GM23338 (cell line): ENCODE measurements around the gene SAMD7. TPM values are rescaled to one million over a fixed set of nuclear protein-coding genes. Genes with fewer than 3 reads are reported as not detected.

ENCODE experiments used
- ATAC-seq: fragments of 200-7000 bp; cut with Tn5 transposase; 3 replicates; pipeline ENCODE4 v1.9.1; 2020
- DNase-seq: peaks from one replicate; pipeline ENCODE4 v3.0.0-alpha.2; 2015; ENCODE audit warnings: low spot score
- H2AFZ ChIP-seq: fragments of 200-600 bp; sonication (generic); 2 replicates; pipeline ENCODE4 v1.8.0; 2016; ENCODE audit warnings: antibody characterized with exemption, mild to moderate bottlenecking, moderate library complexity
- H3F3A ChIP-seq: fragments of 200-600 bp; sonication (generic); replicated peaks from 2 replicates; pipeline ENCODE4 v1.8.0; 2017; ENCODE audit warnings: antibody characterized with exemption, mixed run types, low read depth
- H3K27ac ChIP-seq: fragments of 200-600 bp; sonication (generic); 2 replicates; pipeline ENCODE4 v1.6.1; 2016; ENCODE audit warnings: low read depth
- H3K27me3 ChIP-seq: fragments of 200-600 bp; sonication (generic); 2 replicates; pipeline ENCODE4 v1.8.0; 2016; ENCODE audit warnings: mild to moderate bottlenecking, mixed run types, moderate library complexity; ENCODE audit not compliant: insufficient read depth
- H3K36me3 ChIP-seq: fragments of 200-600 bp; sonication (generic); 2 replicates; pipeline ENCODE4 v1.8.0; 2016; ENCODE audit warnings: mild to moderate bottlenecking; ENCODE audit not compliant: insufficient read depth
- H3K4me1 ChIP-seq: fragments of 200-600 bp; sonication (generic); 2 replicates; pipeline ENCODE4 v1.8.0; 2016; ENCODE audit warnings: mild to moderate bottlenecking, moderate library complexity; ENCODE audit not compliant: insufficient read depth
- H3K4me2 ChIP-seq: fragments of 200-600 bp; sonication (generic); 2 replicates; pipeline ENCODE4 v1.7.1; 2017; ENCODE audit warnings: mixed run types
- H3K4me3 ChIP-seq: fragments of 200-600 bp; sonication (generic); 2 replicates; pipeline ENCODE4 v1.6.1; 2016; ENCODE audit warnings: mixed run types
- H3K79me2 ChIP-seq: fragments of 200-600 bp; sonication (generic); replicated peaks from 2 replicates; pipeline ENCODE4 v1.8.0; 2017; ENCODE audit warnings: mild to moderate bottlenecking; ENCODE audit not compliant: insufficient read depth
- H3K9me2 ChIP-seq: fragments of 200-600 bp; sonication (generic); 2 replicates; pipeline ENCODE4 v1.8.0; 2017; ENCODE audit not compliant: insufficient read depth
- H4K20me1 ChIP-seq: fragments of 200-600 bp; sonication (generic); replicated peaks from 2 replicates; pipeline ENCODE4 v1.8.0; 2017; ENCODE audit warnings: mild to moderate bottlenecking; ENCODE audit not compliant: insufficient read depth
- H3K27ac Mint-ChIP-seq: 2 replicates; pipeline ENCODE4 v1.8.0; 2020; ENCODE audit warnings: inconsistent platforms, mild to moderate bottlenecking, moderate library complexity, mixed read lengths
- H3K27me3 Mint-ChIP-seq: 3 replicates; pipeline ENCODE4 v1.8.0; 2022; ENCODE audit warnings: low read depth, mild to moderate bottlenecking, moderate library complexity, mixed read lengths, inconsistent platforms; ENCODE audit not compliant: insufficient read depth, poor library complexity
- H3K36me3 Mint-ChIP-seq: 3 replicates; pipeline ENCODE4 v1.8.0; 2021; ENCODE audit warnings: low read depth, mild to moderate bottlenecking, inconsistent platforms, moderate library complexity, mixed read lengths
- H3K4me1 Mint-ChIP-seq: 3 replicates; pipeline ENCODE4 v1.8.0; 2020; ENCODE audit warnings: mild to moderate bottlenecking, inconsistent platforms, mixed read lengths
- H3K4me3 Mint-ChIP-seq: 3 replicates; pipeline ENCODE4 v1.8.0; 2021; ENCODE audit warnings: moderate library complexity, mild to moderate bottlenecking, inconsistent platforms, mixed read lengths
- H3K9me3 Mint-ChIP-seq: 3 replicates; pipeline ENCODE4 v1.8.0; 2020; ENCODE audit warnings: moderate library complexity, mild to moderate bottlenecking, inconsistent platforms, mixed read lengths
- CREB1 ChIP-seq: fragments of 250-450 bp; sonication (Bioruptor Pico); IDR thresholded peaks from 2 replicates; pipeline ENCODE4 v1.5.0; 2020; ENCODE audit warnings: low read depth, mild to moderate bottlenecking, moderate library complexity
- ETS1 ChIP-seq: IDR thresholded peaks from 2 replicates; pipeline ENCODE4 v1.6.1; 2016; ENCODE audit warnings: antibody characterized with exemption
- EZH2phosphoT487 ChIP-seq: fragments of 200-600 bp; sonication (generic); IDR thresholded peaks from one replicate; pipeline ENCODE4 v1.8.1; 2018; ENCODE audit warnings: antibody characterized with exemption; ENCODE audit not compliant: unreplicated experiment
- JUNB ChIP-seq: IDR thresholded peaks from one replicate; pipeline ENCODE4 v1.6.1; 2016; ENCODE audit warnings: antibody characterized with exemption; ENCODE audit not compliant: unreplicated experiment
- POLR2AphosphoS5 ChIP-seq: IDR thresholded peaks from 2 replicates; pipeline ENCODE4 v1.6.1; 2016; ENCODE audit warnings: antibody characterized with exemption, low read depth
- STAT1 ChIP-seq: IDR thresholded peaks from one replicate; pipeline ENCODE4 v1.6.1; 2016; ENCODE audit warnings: antibody characterized with exemption; ENCODE audit not compliant: unreplicated experiment
- ZNF114 ChIP-seq: fragments of 250-450 bp; sonication (Bioruptor Pico); IDR thresholded peaks from 2 replicates; pipeline ENCODE4 v1.5.0; 2020; ENCODE audit warnings: mild to moderate bottlenecking, moderate library complexity
- ZNF331 ChIP-seq: fragments of 250-450 bp; sonication (Bioruptor Pico); IDR thresholded peaks from 2 replicates; pipeline ENCODE4 v1.5.0; 2020; ENCODE audit warnings: low read depth, mild to moderate bottlenecking, moderate library complexity
- ZNF462 ChIP-seq: fragments of 250-450 bp; sonication (Bioruptor Pico); IDR thresholded peaks from 2 replicates; pipeline ENCODE4 v1.5.0; 2020; ENCODE audit warnings: mild to moderate bottlenecking, moderate library complexity
- polyA plus RNA-seq: library from polyadenylated mRNA; unstranded; fragments of >200 nt; fragmentation: Nextera tagmentation; extraction: Ambion mirVana; gene quantifications from 2 replicates; pipeline ENCODE4 v1.2.1, GENCODE V29; 2016
- total RNA-seq: library from RNA; depleted of rRNA; stranded (reverse); fragments of >200 nt; shearing (Covaris generic); gene quantifications from 2 replicates; pipeline ENCODE4 v1.2.3, GENCODE V29; 2014

The SAMD7 gene
- total and polyA plus RNA-seq, 2 experiments from 2014 or later = not detected

DNA sequence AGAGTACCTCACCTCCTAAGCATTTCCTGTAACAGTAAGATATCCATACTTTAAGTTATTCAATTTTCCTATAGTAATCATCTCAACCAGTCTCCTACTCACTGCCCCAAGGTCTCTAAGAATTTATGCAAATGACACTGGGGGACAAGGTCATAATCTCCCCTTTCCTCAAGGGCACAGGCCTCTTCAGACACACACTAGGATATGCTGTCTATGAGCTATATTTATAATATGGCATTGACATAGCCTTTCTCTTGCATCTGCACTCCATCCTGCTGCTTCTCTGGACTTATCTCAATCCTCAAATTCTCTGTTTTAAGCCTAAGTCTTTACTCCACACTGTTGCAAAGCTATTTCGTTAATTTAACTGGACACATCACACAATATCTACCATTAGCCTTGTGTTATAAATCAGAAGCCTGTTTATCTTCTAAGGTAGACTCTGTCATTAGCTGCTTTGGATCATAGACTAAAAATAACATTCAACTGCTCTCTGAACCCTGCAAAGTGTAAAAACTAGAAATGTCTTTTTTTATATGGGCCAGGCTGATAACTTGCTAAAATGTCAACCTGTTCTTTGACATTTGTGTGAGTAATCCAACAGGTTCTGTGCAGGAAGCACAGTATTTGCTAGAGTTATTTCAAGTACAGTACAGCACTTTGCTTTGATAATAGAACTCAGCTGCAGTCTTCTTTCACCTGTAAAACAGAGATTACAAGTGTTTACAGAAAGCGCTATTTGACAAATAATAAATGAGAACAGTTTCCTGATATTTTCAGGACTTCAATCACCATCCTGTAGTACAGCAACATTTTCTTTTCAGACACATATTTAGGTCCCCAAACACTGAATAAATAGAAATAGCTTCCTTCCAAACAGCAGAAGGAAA, 37.4 kb downstream of the SAMD7 start:
- H3K36me3 ChIP-seq = no peaks in the 10 kb centered on the region
- no peaks in the 10 kb centered on the region for H3K27me3 ChIP-seq
- no peak overlapping the region for H3K4me2 ChIP-seq
- TF ChIP-seq ETS1 (no peak), CREB1 (CRISPR knock-in tag) (no peak), POLR2AphosphoS5 (no peak), ZNF331 (CRISPR knock-in tag) (no peak), ZNF462 (CRISPR knock-in tag) (no peak), STAT1 (no peak), JUNB (no peak), EZH2phosphoT487 (no peak), ZNF114 (CRISPR knock-in tag) (no peak)
- no peaks in the 10 kb centered on the region for H4K20me1 ChIP-seq
- no peak for ATAC-seq
- DNase-seq = no peak
- H3F3A ChIP-seq = no peaks in the 10 kb centered on the region
- H3K4me1 ChIP-seq = no peaks in the 10 kb centered on the region; the same call in 1 of the 2 replicates
- H3K9me2 ChIP-seq = no peaks in the 10 kb centered on the region
- Mint-ChIP-seq H3K4me3 (no peak overlapping the region), H3K9me3 (no peaks in the 10 kb centered on the region), H3K27ac (no peak overlapping the region), H3K27me3 (peaks cover 3% of the 10 kb centered on the region), H3K36me3 (no peaks in the 10 kb centered on the region), H3K4me1 (peaks cover 2% of the 10 kb centered on the region; the same call in 1 of the 3 replicates)
- peak overlapping the region; percentile 33; the same call in 1 of the 2 replicates for H2AFZ ChIP-seq
- no peak overlapping the region for H3K4me3 ChIP-seq
- no peaks in the 10 kb centered on the region for H3K79me2 ChIP-seq
- H3K27ac ChIP-seq = no peak overlapping the region
